ENCODE data around the gene ITGA11. TPM values are rescaled to one million over a fixed set of nuclear protein-coding genes. Genes with fewer than 3 reads are reported as not detected.

ITGA11 gene
- total and polyA plus RNA-seq, 2 of the 4 experiments (the other 2 are of a cell fraction), result 4.1 to 6.6 TPM

DNA sequence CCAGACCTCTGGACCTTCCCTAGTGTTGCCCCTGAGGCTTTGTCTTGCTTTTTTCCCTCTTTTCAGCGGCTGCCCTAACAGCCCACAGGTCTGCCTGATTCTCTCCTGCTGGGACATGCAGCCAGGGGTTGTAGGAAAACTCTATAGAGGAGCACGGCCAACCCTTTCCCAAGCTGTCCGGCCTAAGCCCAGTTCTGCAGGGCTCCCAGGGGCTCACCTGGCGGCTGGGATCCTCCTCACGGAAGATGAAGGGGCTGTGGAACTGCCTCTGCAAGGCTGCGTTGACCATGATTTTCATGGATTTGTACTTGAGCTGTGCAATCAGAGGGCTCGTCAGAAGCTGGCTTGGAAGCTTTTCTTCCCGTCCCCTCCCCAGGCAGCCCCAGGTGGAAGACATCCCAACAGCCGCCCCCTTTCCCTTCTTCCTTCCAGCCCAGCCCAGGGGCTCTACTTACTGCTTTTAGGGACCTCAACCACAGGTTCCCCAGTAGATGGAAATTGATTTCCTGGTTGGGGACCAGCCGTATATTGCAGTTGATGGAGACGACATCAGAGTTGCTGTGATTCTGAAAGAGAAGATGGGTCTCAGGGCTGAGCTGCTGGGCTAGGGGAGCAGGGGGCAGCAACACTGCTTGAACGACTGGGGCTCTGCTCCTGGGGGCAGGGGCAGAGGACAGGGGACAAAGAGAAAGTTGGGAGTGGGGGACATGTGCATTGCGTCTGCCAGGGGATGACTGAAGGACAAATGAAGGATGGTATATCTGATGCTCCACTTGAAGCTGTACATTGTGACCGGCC is 124.6 kb downstream of the ITGA11 start (continued):
- TF ChIP-seq, protein P1, sequence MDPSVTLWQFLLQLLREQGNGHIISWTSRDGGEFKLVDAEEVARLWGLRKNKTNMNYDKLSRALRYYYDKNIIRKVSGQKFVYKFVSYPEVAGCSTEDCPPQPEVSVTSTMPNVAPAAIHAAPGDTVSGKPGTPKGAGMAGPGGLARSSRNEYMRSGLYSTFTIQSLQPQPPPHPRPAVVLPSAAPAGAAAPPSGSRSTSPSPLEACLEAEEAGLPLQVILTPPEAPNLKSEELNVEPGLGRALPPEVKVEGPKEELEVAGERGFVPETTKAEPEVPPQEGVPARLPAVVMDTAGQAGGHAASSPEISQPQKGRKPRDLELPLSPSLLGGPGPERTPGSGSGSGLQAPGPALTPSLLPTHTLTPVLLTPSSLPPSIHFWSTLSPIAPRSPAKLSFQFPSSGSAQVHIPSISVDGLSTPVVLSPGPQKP (IDR thresholded peaks at IDR 0.05; ENCODE audit: borderline replicate concordance, low read depth, low read length), result no peak

DNA sequence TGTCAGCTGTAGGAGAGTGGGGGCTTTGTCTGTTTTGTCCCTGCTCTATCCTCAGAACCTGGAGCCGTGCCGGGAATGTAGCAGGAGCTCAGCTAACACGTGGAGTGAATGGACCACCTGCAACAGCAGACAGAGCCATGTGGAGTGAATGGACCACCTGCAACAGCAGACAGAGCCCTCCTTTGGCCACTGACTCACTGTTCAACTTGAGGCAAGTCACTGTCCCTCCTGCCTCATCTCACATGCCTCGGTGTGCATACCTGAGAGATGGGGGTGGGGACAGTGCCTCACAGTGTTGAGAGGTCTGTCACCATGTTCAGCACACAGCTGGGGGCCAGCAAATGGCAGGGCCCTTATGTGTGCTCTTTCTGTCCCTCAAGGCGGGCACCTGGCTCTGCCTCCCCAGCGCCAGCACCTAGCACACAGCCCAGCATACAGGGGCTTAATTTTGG is 126.5 kb downstream of the ITGA11 start:
- WGBS, 2 experiments (ENCODE audit: extremely low coverage in 2 of 2, insufficient read length in 1 of 2), result 100% methylated on average over 2 of the region's 6 CpGs; no CpG with 5 or more reads in 1 of the 2 experiments
- ATAC-seq (ENCODE audit: low read depth) (no peak), DNase-seq (no peak)
- Histone ChIP-seq H4K5ac (ENCODE audit: low read depth, low read length) (no peak overlapping the region; the same call in 1 of the 2 replicates), H3K9me3 (ENCODE audit: control insufficient read depth, insufficient read depth, low read length) (peaks cover 2% of the 10 kb centered on the region; the same call in 1 of the 2 replicates), H3K36me3 (ENCODE audit: control insufficient read depth, insufficient read depth, low read length) (peaks cover 6% of the 10 kb centered on the region; the same call in 1 of the 2 replicates), H3K9me1 (ENCODE audit: insufficient read depth, low read length) (peaks cover 5% of the 10 kb centered on the region; the same call in 1 of the 2 replicates), H3K79me1 (ENCODE audit: low read depth in 1 of 2, low read length in 2 of 2) (no peaks in the 10 kb centered on the region), H2AFZ (replicated peaks; ENCODE audit: low read length, poor library complexity) (no peak overlapping the region), H3K14ac (replicated peaks; ENCODE audit: low read depth, low read length) (no peak overlapping the region; the same call in 1 of the 2 replicates), H2AK5ac (ENCODE audit: low read depth, low read length) (peak overlapping the region; percentile 83), H3K27me3 (ENCODE audit: control insufficient read depth, insufficient read depth, low read length) (no peaks in the 10 kb centered on the region), H3K18ac (ENCODE audit: low read depth, low read length) (no peak overlapping the region), H4K8ac (ENCODE audit: low read depth in 2 of 2, low read length in 2 of 2) (no peak overlapping the region), H3K4ac (ENCODE audit: low read depth, low read length) (no peak overlapping the region), H4K91ac (ENCODE audit: insufficient read depth, low read depth, low read length) (no peak overlapping the region), H3K9ac (ENCODE audit: low read depth, low read length) (no peak overlapping the region), H2BK120ac (ENCODE audit: low read depth, low read length) (no peak overlapping the region), H4K20me1 (ENCODE audit: insufficient read depth, low read length) (no peaks in the 10 kb centered on the region), H3K27ac (ENCODE audit: insufficient read depth, low read length) (no peak overlapping the region), H3K4me1 (ENCODE audit: control insufficient read depth, insufficient read depth, low read length) (peaks cover 15% of the 10 kb centered on the region), H2AK9ac (replicated peaks; ENCODE audit: low read depth, low read length, poor library complexity) (peak overlapping the region; percentile 12), H3K56ac (ENCODE audit: extremely low read depth, insufficient read depth, low read length) (no peak overlapping the region), H3K4me2 (ENCODE audit: low read depth, low read length) (no peak overlapping the region), H2BK5ac (ENCODE audit: low read depth, low read length, poor library complexity, severe bottlenecking) (no peak overlapping the region), H2BK15ac (ENCODE audit: low read depth, low read length) (no peak overlapping the region), H3K23ac (ENCODE audit: low read depth, low read length) (no peak overlapping the region), H3K4me3 (ENCODE audit: insufficient read depth, low read depth, low read length) (no peak overlapping the region), H2BK20ac (ENCODE audit: low read depth, low read length) (no peak overlapping the region)
- in situ Hi-C loops (cut with MboI; ENCODE audit: low sequenced_read_pairs), result loop anchor here (5.0 to 10.0 kb wide), 2 partner anchors 367 to 569 kb away; no protein-coding TSS in a partner anchor
- dilution Hi-C loops (cut with HindIII; ENCODE audit: low sequenced_read_pairs, unreplicated experiment), result no loop called here
- intact Hi-C loops (cut with micrococcal nuclease), result loop anchor here (5.0 to 10.0 kb wide), 2 partner anchors 127 to 509 kb away; partner anchors contain the start of gene ITGA11
- no TSS peak for BruUV-seq (replicated peaks)
- POLR2A ChIA-PET (ENCODE audit: unreplicated experiment), result no interaction called here
- CTCF ChIA-PET, result interaction anchor here (0.7 to 1.6 kb wide), 2 partner anchors 12 to 565 kb away, joined by 4 to 6 read pairs; no protein-coding TSS in a partner anchor
- TF ChIP-seq CEBPB (IDR thresholded peaks at IDR 0.05; ENCODE audit: low read depth, low read length) (no peak), MXI1 (IDR thresholded peaks at IDR 0.05; ENCODE audit: borderline replicate concordance, low read depth, low read length) (no peak), MAFK (IDR thresholded peaks at IDR 0.05; ENCODE audit: low read depth, low read length) (no peak), POLR2A (IDR thresholded peaks at IDR 0.05; ENCODE audit: low read depth, low read length) (no peak), FOS (IDR thresholded peaks at IDR 0.05; ENCODE audit: low read depth, low read length) (no peak), SMC3 (IDR thresholded peaks at IDR 0.05; ENCODE audit: low read depth, low read length) (no peak)
- TF ChIP-seq, protein P2, sequence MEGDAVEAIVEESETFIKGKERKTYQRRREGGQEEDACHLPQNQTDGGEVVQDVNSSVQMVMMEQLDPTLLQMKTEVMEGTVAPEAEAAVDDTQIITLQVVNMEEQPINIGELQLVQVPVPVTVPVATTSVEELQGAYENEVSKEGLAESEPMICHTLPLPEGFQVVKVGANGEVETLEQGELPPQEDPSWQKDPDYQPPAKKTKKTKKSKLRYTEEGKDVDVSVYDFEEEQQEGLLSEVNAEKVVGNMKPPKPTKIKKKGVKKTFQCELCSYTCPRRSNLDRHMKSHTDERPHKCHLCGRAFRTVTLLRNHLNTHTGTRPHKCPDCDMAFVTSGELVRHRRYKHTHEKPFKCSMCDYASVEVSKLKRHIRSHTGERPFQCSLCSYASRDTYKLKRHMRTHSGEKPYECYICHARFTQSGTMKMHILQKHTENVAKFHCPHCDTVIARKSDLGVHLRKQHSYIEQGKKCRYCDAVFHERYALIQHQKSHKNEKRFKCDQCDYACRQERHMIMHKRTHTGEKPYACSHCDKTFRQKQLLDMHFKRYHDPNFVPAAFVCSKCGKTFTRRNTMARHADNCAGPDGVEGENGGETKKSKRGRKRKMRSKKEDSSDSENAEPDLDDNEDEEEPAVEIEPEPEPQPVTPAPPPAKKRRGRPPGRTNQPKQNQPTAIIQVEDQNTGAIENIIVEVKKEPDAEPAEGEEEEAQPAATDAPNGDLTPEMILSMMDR (conservative IDR thresholded peaks at IDR 0.05; ENCODE audit: low read depth, low read length), result no peak
- TF ChIP-seq, protein P1 (IDR thresholded peaks at IDR 0.05; ENCODE audit: borderline replicate concordance, low read depth, low read length), result no peak
- TF ChIP-seq, protein P3, sequence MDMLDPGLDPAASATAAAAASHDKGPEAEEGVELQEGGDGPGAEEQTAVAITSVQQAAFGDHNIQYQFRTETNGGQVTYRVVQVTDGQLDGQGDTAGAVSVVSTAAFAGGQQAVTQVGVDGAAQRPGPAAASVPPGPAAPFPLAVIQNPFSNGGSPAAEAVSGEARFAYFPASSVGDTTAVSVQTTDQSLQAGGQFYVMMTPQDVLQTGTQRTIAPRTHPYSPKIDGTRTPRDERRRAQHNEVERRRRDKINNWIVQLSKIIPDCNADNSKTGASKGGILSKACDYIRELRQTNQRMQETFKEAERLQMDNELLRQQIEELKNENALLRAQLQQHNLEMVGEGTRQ (IDR thresholded peaks at IDR 0.05; ENCODE audit: low read depth, low read length), result no peak

Measured in IMR-90 (cell line).